Measurements from ENCODE around the gene SHB.

DNA sequence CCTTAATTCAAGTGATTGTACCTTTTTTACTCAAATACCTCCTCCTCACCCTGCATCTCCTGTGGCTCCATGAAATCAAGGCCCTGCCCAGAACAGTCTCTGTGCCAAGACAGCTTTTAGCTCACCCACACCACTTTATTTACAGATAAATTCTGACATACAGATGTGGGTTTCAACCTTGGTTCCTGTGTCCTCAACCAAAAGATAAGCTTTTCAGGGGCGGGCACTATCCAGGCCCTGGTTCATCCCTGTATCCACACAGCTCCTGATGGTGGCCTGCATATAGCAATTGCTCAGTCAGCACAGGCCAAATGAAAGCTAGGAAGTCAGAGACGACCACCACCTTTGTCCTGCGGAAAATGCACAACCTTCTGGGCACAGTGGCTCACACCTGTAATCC lies 8.3 kb downstream of the SHB start:
- TF ChIP-seq, protein P1, sequence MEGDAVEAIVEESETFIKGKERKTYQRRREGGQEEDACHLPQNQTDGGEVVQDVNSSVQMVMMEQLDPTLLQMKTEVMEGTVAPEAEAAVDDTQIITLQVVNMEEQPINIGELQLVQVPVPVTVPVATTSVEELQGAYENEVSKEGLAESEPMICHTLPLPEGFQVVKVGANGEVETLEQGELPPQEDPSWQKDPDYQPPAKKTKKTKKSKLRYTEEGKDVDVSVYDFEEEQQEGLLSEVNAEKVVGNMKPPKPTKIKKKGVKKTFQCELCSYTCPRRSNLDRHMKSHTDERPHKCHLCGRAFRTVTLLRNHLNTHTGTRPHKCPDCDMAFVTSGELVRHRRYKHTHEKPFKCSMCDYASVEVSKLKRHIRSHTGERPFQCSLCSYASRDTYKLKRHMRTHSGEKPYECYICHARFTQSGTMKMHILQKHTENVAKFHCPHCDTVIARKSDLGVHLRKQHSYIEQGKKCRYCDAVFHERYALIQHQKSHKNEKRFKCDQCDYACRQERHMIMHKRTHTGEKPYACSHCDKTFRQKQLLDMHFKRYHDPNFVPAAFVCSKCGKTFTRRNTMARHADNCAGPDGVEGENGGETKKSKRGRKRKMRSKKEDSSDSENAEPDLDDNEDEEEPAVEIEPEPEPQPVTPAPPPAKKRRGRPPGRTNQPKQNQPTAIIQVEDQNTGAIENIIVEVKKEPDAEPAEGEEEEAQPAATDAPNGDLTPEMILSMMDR (IDR thresholded peaks at IDR 0.05), result no peak
- no peak for TF ChIP-seq EP300 (IDR thresholded peaks at IDR 0.05)
- TF ChIP-seq POLR2A (IDR thresholded peaks at IDR 0.05), result no peak
